Endothelial cell of coronary artery (primary cell): ENCODE results near the gene GSC. TPM values are rescaled to one million over a fixed set of nuclear protein-coding genes. Genes with fewer than 3 reads are reported as not detected.

ENCODE experiments used
- total RNA-seq: library from RNA; depleted of rRNA; stranded (reverse); fragments of >200 nt; gene quantifications from 2 replicates; pipeline ENCODE4 v1.2.3, GENCODE V29; 2014

Gene GSC
- 0.09 TPM in 1 of 2 replicates, not detected in the other for total RNA-seq

GRCh38 chr14:94769391-94770250 is at the start of gene GSC:
GSC (minus strand) TSS chr14:94770113; CDS start chr14:94770015, 98 bp downstream.

Other genes starting within 250 kb of the GSC start
- not detected in 2 replicates for gene SERPINA4, start 208.7 kb downstream of the GSC start, total RNA-seq
- gene SERPINA5, start 188.7 kb downstream of the GSC start, total RNA-seq = 1.2 and 3.3 TPM in 2 replicates
- 0.18 and 36.9 TPM in 2 replicates for gene SERPINA3, start 157.7 kb downstream of the GSC start, total RNA-seq